ENCODE results near the gene HMCN1.

DNA sequence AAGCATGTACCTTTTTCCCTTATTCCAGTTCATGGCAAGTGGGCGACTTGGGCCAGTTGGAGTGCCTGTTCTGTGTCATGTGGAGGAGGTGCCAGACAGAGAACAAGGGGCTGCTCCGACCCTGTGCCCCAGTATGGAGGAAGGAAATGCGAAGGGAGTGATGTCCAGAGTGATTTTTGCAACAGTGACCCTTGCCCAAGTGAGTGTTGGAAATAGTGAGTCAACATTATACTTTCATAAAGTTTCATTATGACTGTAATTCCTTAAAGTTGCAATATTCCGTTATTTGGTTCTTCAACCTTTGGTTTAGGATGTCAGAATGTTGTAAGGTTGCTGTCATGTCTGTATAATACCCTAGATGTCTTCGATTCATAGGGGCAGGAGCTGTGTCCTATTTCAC, 410.3 kb downstream of the HMCN1 start:
- TF ChIP-seq HDGF (IDR thresholded peaks at IDR 0.05; ENCODE audit: borderline replicate concordance): no peak
- TF ChIP-seq CTBP1 (IDR thresholded peaks at IDR 0.05; ENCODE audit: borderline replicate concordance): no peak
- no peak for TF ChIP-seq TARDBP (IDR thresholded peaks at IDR 0.05)
- TF ChIP-seq ARNT (IDR thresholded peaks at IDR 0.05): no peak
